Effector memory CD8-positive, alpha-beta T cell (primary cell): ENCODE measurements around the gene ACTG1.

Source experiments
- ATAC-seq: fragments of 150-1000 bp; cut with Tn5 transposase; replicated peaks from 2 replicates; pipeline ENCODE4 v1.10.0; 2021; ENCODE audit warnings: mild to moderate bottlenecking, moderate library complexity
- DNase-seq, 3 experiments: peaks; one replicate each; pipeline ENCODE4 v3.0.0; 2021
- H3K27ac Mint-ChIP-seq, 2 donors: one replicate each; pipeline ENCODE4 v1.8.0; 2022; ENCODE audit warnings: mild to moderate bottlenecking in 2 of 2, mixed read lengths in 2 of 2, moderate library complexity in 2 of 2
- H3K27me3 Mint-ChIP-seq, 2 donors: one replicate each; pipeline ENCODE4 v1.8.0; 2022; ENCODE audit warnings: mixed read lengths in 2 of 2
- H3K36me3 Mint-ChIP-seq: one replicate; pipeline ENCODE4 v1.8.0; 2022; ENCODE audit warnings: mild to moderate bottlenecking, moderate library complexity, mixed read lengths; ENCODE audit not compliant: insufficient read depth
- H3K4me1 Mint-ChIP-seq, 2 donors: one replicate each; pipeline ENCODE4 v1.8.0; 2022; ENCODE audit warnings: low read depth in 2 of 2, mixed read lengths in 2 of 2
- H3K4me3 Mint-ChIP-seq, 2 donors: one replicate each; pipeline ENCODE4 v1.8.0; 2022; ENCODE audit warnings: mild to moderate bottlenecking in 2 of 2, mixed read lengths in 2 of 2, moderate library complexity in 2 of 2
- H3K9me3 Mint-ChIP-seq, 2 donors: one replicate each; pipeline ENCODE4 v1.8.0; 2022; ENCODE audit warnings: mixed read lengths in 2 of 2

The ACTG1 gene

DNA sequence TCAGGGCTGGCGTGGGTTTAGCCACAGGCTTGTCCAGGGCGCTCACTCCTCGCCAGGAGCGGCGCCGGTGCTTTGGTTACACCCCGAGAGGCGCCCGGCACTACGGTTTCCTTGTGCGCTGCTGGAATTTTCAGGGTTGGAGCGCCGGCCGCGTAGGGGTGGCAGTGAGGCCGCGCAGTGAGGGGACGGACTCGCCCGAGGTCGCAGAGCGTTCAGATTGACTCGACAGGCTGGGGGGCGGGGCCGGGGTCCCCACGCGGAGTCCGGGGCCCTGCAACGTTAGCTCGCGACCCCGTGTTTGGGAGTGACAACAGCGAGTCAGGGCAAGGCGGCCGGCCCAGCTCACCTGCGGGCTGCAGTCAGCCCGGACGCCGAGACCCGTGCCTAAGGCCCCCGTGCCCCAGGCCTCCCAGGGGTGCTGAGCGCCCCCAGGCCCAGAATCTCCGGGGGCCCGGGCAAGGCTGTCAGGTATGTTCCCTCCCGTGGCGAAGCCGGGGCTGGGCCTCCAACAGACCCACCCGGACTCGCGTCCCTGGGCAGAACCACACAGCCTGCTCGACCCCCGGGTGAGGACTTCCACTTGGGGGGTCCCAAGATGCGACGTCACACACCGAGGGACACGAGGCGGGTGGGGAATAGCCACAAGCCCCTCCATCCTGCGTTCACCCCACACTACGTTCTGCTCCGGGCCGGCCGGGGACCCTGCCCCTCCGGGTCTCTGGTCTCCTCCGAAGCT is 1.3 kb upstream of the ACTG1 start:
- Mint-ChIP-seq H3K9me3 (no peaks in the 10 kb centered on the region), H3K27ac (peak overlapping the region; percentile 90 to 93), H3K4me3 (peak overlapping the region; percentile 90 to 94), H3K4me1 (peaks cover 54 to 59% of the 10 kb centered on the region in 2 donors), H3K36me3 (peaks cover 58% of the 10 kb centered on the region), H3K27me3 (no peaks in the 10 kb centered on the region)
- peak in 2 of 3 experiments; percentile 13 to 18 for DNase-seq
- ATAC-seq = no peak

GRCh38 chr17:81513372-81513752 is 763 bp upstream of the ACTG1 start:
- H3K27ac Mint-ChIP-seq = peak overlapping the region; percentile 90 to 93
- ATAC-seq = peak; percentile 41
- no peaks in the 10 kb centered on the region for H3K9me3 Mint-ChIP-seq
- no peaks in the 10 kb centered on the region for H3K27me3 Mint-ChIP-seq
- peak overlapping the region; percentile 90 to 94 for H3K4me3 Mint-ChIP-seq
- H3K36me3 Mint-ChIP-seq = peaks cover 64% of the 10 kb centered on the region
- peaks cover 59 to 63% of the 10 kb centered on the region in 2 donors for H3K4me1 Mint-ChIP-seq
- peak; percentile 59 to 64 (median 60) for DNase-seq

DNA sequence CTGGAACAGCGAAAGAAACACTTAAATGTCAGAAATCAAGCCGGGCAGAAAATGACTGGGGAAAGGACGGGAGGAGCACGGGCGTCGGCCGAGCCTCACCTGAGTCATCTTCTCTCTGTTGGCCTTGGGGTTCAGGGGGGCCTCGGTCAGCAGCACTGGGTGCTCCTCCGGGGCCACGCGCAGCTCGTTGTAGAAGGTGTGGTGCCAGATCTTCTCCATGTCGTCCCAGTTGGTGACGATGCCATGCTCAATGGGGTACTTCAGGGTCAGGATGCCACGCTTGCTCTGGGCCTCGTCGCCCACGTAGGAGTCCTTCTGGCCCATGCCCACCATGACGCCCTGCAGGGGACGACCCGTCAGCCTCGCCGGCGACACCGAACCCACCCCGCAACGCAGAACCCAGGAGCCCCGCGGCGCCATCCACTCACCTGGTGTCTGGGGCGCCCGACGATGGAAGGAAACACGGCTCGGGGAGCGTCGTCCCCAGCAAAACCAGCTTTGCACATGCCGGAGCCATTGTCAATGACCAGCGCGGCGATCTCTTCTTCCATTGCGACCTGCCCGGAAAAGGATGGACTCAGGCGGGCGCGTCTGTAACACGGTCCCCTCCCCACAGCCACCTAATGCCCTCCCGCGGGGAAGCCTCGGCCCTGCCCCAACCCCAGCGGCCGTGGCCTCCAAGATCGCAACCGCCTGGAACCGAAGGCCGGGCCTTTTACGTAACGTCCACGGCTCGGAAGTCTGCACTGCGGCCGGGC is 616 bp downstream of the ACTG1 start:
- ATAC-seq = no peak
- Mint-ChIP-seq H3K9me3 (no peaks in the 10 kb centered on the region), H3K27ac (peak overlapping the region; percentile 94 to 99), H3K4me1 (peaks cover 61 to 62% of the 10 kb centered on the region in 2 donors), H3K4me3 (peak overlapping the region; percentile 94 to 99), H3K27me3 (no peaks in the 10 kb centered on the region), H3K36me3 (peaks cover 70% of the 10 kb centered on the region)
- peak; percentile 26 to 36 (median 26) for DNase-seq

GRCh38 chr17:81511554-81511803 is 1.1 kb downstream of the ACTG1 start:
- H3K27ac Mint-ChIP-seq = peak overlapping the region; percentile 94 to 99
- H3K36me3 Mint-ChIP-seq = peaks cover 70% of the 10 kb centered on the region
- no peaks in the 10 kb centered on the region for H3K27me3 Mint-ChIP-seq

GRCh38 chr17:81510785-81511553 is 1.6 kb downstream of the ACTG1 start:
- ATAC-seq (no peak), DNase-seq (peak; percentile 27 to 49 (median 37))
- H3K27ac Mint-ChIP-seq = peak overlapping the region; percentile 94 to 99
- H3K36me3 Mint-ChIP-seq = peaks cover 70% of the 10 kb centered on the region
- H3K4me3 Mint-ChIP-seq = peak overlapping the region; percentile 94 to 99
- H3K9me3 Mint-ChIP-seq = no peaks in the 10 kb centered on the region
- H3K4me1 Mint-ChIP-seq = peaks cover 52 to 54% of the 10 kb centered on the region in 2 donors
- H3K27me3 Mint-ChIP-seq = no peaks in the 10 kb centered on the region

More at GRCh38 chr17:81511554-81511803, 1.1 kb downstream of the ACTG1 start:
- no peak for DNase-seq
- Mint-ChIP-seq H3K4me3 (peak overlapping the region; percentile 94 to 99), H3K9me3 (no peaks in the 10 kb centered on the region), H3K4me1 (peaks cover 57 to 58% of the 10 kb centered on the region in 2 donors)
- no peak for ATAC-seq

DNA sequence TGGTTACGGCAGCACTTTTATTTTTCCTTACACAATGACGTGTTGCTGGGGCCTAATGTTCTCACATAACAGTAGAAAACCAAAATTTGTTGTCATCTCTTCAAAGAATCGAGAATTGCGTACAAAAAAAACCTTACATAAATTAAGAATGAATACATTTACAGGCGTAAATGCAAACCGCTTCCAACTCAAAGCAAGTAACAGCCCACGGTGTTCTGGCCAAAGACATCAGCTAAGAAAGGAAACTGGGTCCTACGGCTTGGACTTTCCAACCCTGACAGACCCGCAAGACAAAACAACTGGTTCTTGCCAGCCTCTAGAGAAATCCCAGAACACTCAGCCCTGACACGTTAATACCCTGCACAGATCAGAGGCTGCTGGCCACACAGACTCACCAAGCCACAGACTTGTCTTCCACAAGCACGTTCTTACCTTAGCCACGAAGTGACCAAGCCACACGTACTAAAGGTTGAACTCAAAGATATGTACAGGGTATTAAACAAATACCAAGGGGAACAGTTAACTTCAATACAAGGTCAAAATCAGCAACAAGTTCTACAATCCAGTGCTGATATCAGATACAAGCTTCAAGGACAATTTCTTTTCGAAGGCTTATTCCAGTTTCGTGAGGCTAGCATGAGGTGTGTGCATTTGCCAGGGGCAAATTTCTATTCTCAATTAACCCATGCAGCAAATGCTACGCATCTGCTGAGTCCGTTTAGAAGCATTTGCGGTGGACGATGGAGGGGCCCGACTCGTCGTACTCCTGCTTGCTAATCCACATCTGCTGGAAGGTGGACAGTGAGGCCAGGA is 2.4 kb downstream of the ACTG1 start:
- no peak for DNase-seq
- H3K27ac Mint-ChIP-seq = peak overlapping the region; percentile 94 to 99
- no peaks in the 10 kb centered on the region for H3K9me3 Mint-ChIP-seq
- no peaks in the 10 kb centered on the region for H3K27me3 Mint-ChIP-seq
- peak overlapping the region; percentile 94 to 99 for H3K4me3 Mint-ChIP-seq
- ATAC-seq = no peak
- peaks cover 49% of the 10 kb centered on the region in 2 donors for H3K4me1 Mint-ChIP-seq
- H3K36me3 Mint-ChIP-seq = peaks cover 64% of the 10 kb centered on the region

- H3K36me3 Mint-ChIP-seq = peaks cover 68% of the 10 kb centered on the region
Observed at GRCh38 chr17:81509207-81509971, 3.2 kb downstream of the ACTG1 start.

DNA sequence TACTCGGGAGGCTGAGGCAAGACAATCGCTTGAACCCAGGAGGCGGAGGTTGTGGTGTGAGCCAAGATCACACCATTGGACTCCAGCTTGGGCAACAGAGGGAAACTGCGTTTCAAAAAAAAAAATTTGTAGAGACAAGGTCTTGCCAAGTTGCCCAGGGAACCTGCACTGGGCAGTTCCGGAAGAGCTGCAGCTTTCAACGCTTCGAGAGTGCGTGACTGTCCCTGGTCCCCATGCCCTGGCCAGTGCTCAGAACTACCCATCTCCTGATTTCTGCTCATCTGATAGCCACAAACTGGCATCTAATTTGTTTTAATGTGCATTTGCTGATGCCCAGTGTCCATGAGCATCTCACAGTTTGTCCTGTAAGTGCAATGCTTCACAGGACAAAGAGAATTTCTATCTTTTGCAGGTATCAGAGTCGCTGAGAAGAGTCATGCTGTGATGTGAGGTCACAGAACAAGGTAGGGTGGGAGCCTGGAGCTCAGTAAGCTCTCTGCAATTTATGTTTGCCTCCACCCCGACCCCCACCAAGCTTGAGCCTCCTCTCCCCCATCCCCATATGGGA is 3.9 kb downstream of the ACTG1 start:
- Mint-ChIP-seq H3K9me3 (no peaks in the 10 kb centered on the region), H3K36me3 (peaks cover 61% of the 10 kb centered on the region), H3K4me3 (peak overlapping the region; percentile 94 to 99), H3K27me3 (no peaks in the 10 kb centered on the region), H3K27ac (peak overlapping the region; percentile 94 to 99), H3K4me1 (peaks cover 46% of the 10 kb centered on the region in 2 donors)
- ATAC-seq (no peak), DNase-seq (no peak)

More at GRCh38 chr17:81509207-81509971, 3.2 kb downstream of the ACTG1 start:
- peak overlapping the region; percentile 94 to 99 for H3K27ac Mint-ChIP-seq
- H3K9me3 Mint-ChIP-seq = no peaks in the 10 kb centered on the region
- peak in 1 of 3 experiments; percentile 18 for DNase-seq
- peaks cover 47% of the 10 kb centered on the region in 2 donors for H3K4me1 Mint-ChIP-seq
- no peaks in the 10 kb centered on the region for H3K27me3 Mint-ChIP-seq
- ATAC-seq = peak; percentile 4
- H3K4me3 Mint-ChIP-seq = peak overlapping the region; percentile 94 to 99

- no peak for ATAC-seq
- DNase-seq = no peak
- H3K27ac Mint-ChIP-seq = no peak overlapping the region
- peaks cover 13% of the 10 kb centered on the region for H3K36me3 Mint-ChIP-seq
- H3K4me1 Mint-ChIP-seq = peaks cover 6 to 10% of the 10 kb centered on the region in 2 donors
- H3K9me3 Mint-ChIP-seq = no peaks in the 10 kb centered on the region
- H3K27me3 Mint-ChIP-seq = no peaks in the 10 kb centered on the region
- no peak overlapping the region for H3K4me3 Mint-ChIP-seq
Observed at GRCh38 chr17:81503619-81504018, 9.0 kb downstream of the ACTG1 start.

DNA sequence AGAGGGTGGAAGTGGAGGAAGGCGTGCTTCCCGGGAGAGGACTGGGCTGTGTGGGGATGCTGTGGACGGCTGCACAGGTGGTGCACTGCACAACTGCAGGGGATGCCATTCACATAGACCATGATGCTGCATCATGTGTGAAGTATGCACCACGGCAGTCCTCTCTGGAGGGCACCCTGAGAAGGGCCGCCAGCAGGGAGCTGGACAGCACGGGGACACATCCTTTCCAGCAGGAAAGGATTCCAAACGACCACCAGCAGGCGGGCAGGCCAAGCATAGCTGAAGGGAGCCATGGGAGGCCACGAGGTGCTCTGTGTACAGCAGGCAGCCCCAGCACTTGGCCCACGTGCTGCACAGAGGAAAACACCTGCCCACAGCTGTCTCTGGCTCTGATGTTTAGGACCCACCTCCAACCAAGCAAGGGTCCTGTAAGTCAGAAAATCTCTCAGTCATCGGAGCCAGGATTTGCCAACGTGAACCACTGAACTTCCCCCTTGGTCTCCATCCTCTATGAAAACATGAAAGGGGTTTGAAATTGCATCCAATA is 10.1 kb downstream of the ACTG1 start:
- H3K36me3 Mint-ChIP-seq = peaks cover 4% of the 10 kb centered on the region
- H3K4me3 Mint-ChIP-seq = no peak overlapping the region
- no peak overlapping the region for H3K27ac Mint-ChIP-seq
- DNase-seq (no peak), ATAC-seq (no peak)
- no peaks in the 10 kb centered on the region for H3K27me3 Mint-ChIP-seq
- H3K4me1 Mint-ChIP-seq = peaks cover under 1% of the 10 kb centered on the region in 2 donors
- no peaks in the 10 kb centered on the region for H3K9me3 Mint-ChIP-seq

DNA sequence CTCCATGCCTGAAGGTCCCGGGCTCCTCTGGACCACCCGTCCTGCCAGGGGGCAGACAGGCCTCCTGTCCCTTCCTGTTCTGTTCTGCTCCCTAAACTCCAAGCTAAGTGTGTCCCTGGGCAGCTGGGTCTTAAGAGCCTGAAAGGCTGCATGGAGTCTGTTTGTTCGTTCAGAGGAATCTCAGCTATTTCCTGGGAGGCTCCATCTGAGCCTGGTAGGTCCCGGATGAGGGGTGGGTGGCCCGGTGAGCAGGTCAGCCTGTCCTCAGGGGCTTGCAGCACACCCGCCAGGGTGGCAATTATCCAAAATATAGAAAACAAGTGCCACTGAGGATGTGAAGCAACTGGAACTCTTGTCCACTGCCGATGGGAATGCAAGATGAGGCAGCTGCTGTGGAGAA is 12.6 kb downstream of the ACTG1 start:
- Mint-ChIP-seq H3K4me1 (peaks cover 0 to 1% of the 10 kb centered on the region in 2 donors), H3K36me3 (peaks cover 4% of the 10 kb centered on the region), H3K4me3 (no peak overlapping the region), H3K27me3 (peaks cover 0 to 5% of the 10 kb centered on the region in 2 donors), H3K9me3 (no peaks in the 10 kb centered on the region), H3K27ac (no peak overlapping the region)
- no peak for DNase-seq
- ATAC-seq = no peak

GRCh38 chr17:81499601-81499970 is 13.0 kb downstream of the ACTG1 start:
- no peak for ATAC-seq
- Mint-ChIP-seq H3K27me3 (peaks cover 0 to 9% of the 10 kb centered on the region in 2 donors), H3K4me3 (no peak overlapping the region), H3K36me3 (peaks cover 1% of the 10 kb centered on the region), H3K9me3 (no peaks in the 10 kb centered on the region), H3K27ac (no peak overlapping the region), H3K4me1 (peaks cover 0 to 2% of the 10 kb centered on the region in 2 donors)
- no peak for DNase-seq
